ENCODE measurements around the gene KCNA4.
"Not testable (repeated sequence)": the region's sequence is repeated elsewhere in the genome, so short reads cannot be mapped to it uniquely, and the experiment has no call there.

KCNA4 gene

GRCh38 chr11:30016588-30017363, at the start of gene KCNA4:
Gene KCNA4, minus strand, starts transcription at chr11:30017030. Its CDS starts 4,352 bp downstream, at chr11:30012678.
- FAIRE-seq, result no peak

DNA sequence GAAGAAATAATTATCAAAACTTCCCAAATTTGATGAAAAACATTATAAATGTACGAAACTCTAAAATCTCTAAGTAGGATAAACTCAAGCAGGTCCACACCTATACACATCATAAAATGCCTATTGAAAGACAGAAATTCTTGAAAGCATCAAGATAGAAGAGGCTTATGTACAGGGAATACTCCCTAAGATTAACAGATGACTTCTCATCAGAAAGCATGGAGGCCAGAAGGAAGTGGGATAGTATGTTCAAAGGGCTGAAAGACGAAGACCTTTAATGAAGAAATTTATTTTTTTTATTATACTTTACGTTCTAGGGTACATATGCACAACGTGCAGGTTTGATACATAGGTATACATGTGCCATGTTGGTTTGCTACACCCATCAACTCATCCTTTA, 45.3 kb upstream of the KCNA4 start:
- no peak for FAIRE-seq

- no peak for FAIRE-seq
Measured at GRCh38 chr11:30059172-30059815, 42.5 kb upstream of the KCNA4 start.

DNA sequence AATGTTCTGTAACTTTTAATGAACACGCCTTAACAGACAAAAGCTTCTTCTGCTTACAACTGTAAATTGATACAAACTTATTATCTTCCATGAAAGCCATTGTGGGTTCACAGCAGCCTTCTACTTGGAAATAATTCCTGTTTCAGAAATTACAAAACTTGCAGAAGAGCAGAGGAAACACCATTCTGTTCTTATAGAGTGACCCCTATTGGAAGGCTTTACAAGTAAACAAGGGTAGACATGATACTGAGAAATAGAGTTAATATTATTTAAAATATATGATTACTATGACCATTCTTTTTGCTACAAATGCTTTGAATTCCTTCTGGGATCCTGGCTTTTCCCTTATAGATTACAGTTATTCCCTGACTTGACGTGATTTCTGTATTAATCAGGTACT, 32.4 kb upstream of the KCNA4 start:
- no peak for FAIRE-seq

DNA sequence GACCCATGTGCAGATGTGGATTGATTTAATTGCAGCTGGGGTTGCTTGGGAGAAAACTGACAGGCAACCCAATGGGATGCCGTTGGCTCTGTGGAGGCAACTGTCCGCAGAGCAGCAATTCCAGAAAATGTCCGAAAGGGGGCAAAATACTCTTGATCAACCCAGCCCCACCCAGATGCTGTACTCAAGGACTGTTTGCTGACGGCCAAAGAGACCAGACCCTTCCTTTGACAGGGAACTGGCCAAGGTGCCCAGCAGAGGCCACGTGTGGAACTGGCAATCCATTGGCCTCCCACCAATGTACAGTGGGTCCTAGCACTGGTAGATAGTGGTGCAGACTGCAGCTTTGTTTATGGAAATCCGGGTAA, 29.7 kb upstream of the KCNA4 start:
- no peak for FAIRE-seq

DNA sequence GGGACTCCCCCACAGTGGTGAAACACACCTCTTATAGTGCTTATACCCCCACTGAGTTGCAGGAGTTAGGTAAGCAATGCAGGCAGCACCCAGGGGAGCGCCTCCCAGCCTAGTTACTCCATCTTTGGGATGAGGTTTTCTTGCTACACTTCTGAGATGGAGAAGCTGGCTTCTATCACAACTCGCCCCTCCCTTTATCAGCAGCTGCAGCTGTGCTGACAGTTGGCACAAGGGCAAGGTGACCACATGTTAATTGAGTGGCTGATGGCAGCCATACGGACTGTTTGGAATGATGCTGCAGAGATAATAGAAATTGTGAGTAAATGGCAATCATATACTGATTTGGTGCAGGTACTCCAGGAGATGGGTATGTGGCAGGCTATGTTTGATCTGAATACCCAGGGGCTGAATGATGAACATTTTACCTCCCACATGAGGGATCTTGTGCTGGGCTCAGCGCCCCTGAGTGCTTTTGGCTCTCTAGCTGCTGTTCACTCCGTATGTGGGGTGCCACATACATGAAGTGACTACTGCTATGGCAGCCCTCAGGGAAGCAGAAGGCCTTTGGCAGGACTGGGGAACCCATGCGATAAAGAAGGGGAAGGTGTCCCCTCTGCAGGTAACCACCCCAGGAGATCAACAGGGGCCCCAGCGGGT, 29.2 kb upstream of the KCNA4 start:
- FAIRE-seq, result no peak

DNA sequence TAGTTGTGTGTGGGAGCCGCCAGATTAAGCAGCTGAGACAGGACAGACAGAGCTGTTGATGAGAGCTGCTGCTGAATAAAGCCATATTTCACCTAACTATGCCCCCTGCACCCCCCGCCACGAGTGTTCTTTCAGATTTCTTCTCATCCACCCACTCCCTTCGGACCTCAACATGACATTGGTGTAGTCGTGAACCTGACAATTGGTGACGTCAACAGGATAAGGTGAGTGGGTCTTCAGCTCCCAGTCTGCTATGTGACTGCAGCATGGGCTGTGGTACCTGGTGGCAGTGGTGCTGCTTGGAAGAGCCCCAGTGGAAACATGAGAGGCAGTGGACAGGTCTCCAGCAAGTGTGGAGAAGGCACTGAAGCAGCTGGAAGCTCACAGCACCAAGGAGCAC, 28.3 kb upstream of the KCNA4 start:
- no peak for FAIRE-seq

GRCh38 chr11:30041171-30041570, 24.3 kb upstream of the KCNA4 start:
- FAIRE-seq, result no peak

DNA sequence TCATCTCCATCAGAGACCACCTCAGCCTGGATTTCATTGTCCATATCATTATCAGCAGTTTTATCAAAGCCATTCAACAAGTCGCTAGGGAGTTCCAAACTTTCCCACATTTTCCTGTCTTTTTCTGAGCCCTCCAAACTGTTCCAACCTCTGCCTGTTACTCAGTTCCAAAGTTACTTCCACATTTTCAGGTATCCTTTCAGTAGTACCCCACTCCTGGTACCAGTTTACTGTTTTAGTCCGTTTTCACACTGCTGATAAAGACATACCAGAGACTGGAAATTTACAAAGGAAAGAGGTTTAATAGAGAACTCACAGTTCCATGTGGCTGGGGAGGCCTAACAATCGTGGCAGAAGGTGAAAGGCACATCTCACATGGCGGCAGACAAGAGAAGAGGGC, 17.9 kb upstream of the KCNA4 start:
- not testable (repeated sequence) for FAIRE-seq

DNA sequence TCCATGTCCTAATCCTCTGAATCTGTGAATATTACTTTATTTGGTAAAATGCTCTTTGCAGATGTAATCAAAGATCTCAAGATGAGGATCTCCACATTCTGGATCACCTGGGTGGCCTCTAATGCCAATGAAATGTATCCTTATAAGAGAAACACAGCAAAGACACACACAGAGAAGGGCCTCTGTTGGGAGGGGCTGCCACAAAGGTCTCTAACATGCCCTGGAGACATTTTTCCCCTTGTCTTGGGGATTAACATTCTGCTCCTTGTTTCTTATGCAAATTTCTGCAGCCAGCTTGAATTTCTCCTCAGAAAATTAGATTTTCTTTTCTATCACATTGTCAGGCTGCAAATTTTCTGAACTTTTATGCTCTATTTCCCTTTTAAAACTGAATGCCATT, 17.3 kb upstream of the KCNA4 start:
- not testable (repeated sequence) for FAIRE-seq

DNA sequence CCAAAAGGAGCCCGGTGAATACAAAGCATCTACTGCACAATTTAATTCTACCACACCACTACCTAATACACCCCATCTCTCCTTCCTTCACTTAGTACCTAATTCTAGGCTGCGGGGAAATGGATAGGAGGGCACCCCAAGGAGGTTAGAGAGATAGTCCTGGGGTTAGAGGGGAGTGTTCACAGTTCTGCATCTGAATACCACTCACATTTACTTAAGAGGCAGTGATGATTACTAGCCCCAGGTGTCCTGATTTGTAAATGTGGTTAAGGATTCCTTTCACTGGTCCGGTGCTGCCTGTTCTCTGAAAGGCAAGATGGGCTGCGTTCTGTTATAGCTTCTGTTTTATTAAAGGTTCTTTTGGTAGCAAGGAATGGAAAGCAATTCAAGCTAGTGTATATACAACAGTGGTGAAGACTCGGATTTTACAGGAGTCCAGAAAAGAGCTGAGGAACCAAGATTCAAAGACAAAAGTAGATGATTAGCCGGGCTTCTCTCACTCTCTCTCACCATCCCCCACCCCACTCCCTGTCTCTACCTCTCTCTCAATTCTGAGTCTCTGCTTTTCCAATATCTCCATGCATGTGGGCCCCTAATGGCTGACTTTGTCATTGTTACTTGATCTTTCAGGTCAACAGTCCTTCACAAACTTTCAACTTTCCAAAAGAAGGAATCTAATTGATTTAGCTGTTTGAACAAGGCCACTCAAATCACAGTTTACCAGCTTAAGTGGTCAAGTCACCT, 8.7 kb upstream of the KCNA4 start:
- FAIRE-seq, result no peak

GRCh38 chr11:30023074-30023473, 6.2 kb upstream of the KCNA4 start:
- no peak for FAIRE-seq

- no peak for FAIRE-seq
Measured at GRCh38 chr11:30019481-30019880, 2.7 kb upstream of the KCNA4 start.

DNA sequence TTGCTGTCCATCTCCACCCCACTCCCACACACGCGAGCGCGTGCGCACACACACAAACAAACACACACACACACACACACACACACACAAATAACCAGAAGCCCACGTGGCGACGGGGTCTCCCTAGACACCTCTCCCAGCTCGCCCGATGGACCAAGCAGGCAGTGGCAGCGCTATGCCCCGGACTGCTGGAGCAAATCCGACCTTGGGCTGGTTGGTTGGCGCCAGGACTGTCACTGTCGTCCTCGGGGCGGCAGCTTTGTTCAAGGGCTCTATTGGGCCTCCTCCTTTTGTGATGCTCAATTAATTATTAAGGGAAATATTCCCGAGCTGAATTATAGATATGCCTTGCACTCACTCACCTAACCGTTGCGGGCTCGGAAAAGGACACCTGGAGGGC, 1.7 kb upstream of the KCNA4 start:
- FAIRE-seq, result no peak

- no peak for FAIRE-seq
Measured at GRCh38 chr11:30017445-30017895, 640 bp upstream of the KCNA4 start.

DNA sequence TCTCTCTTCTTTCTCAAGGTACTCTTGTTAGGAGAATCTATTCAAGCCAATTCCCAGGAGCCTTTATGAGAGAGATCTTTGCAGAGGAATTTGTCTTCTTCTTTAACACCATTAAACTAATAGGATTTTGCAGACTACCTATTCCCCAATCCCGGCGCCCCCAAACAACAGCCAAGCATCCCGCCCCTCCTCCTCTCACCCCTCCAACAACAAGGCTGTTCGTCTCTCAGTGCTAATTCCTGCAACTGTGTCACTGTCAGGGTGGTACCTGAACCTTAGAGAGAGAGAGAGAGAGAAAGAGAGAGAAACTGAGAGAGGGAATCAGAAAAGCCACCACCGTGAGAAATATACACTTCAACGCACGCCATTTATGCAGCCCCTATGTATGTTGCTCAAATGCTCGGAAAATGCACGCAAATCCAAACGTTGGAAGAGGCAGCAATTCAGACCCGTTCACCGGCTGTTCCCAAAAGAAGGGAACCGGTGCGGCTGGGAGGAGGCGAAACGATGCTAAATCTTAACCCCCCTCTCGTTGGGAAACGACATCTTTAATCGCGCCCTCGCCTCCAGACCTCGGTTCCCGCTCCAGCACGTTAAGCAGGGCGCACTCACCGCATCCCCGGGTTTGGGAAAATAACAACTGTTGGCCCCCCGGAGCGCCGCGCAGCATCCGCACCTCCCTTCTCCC, 961 bp downstream of the KCNA4 start:
- FAIRE-seq, result no peak

DNA sequence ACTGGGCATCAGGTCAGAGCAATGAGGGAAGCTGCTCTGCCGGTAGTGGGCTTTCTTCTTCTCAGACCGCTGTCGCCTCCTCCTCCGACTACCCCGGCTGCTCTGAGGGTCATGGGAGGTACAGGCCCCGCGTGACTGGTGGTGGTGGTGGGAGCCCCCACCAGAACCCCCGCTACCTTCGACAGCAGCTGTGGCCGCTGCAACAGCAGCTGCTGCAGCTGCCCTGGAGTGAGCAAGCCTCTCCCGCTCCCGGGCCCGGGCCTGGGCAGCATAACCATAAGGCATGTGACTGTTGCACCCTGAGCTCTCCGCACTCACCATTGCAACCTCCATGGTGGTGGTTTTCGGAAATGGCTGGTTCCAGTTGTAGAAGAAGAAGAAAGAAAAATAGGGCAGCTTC, 4.5 kb downstream of the KCNA4 start:
- no peak for FAIRE-seq

DNA sequence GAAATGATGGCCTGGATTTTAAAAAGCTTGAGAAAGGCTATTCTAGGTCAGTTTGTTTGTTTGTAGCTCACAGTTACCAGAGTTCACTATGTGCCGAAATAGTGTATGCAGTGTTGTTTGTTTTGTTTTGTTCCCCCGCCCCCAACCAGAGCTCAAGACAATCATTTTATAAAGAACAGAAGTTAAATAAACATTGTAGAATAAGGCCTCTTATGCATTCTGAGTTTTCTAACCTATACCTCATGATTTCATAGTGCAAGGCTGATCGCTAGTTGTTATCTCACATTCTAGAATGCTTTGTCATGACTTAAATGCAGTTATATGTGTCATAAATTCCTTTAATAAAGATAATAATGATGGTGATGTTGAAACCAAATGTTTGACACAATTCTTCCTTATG, 7.8 kb downstream of the KCNA4 start:
- no peak for FAIRE-seq

DNA sequence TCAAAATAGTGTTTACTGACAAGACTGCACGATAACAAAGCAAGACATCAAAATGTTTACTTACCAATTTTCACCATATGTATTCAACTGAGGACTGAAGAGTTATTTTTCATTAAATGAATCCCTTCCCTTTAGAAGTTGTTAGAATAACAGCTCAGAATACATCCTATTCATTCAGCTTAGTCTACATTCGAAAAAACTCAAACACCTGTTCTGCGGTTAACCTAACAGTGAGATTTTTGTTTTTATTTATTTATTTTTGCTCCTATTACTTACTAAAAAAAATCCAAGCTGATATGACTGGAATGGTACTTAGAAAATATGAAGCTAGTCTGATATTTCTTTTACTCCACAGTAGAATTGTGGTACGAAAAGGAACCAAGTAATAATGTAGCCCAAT, 10.0 kb downstream of the KCNA4 start:
- FAIRE-seq, result no peak

DNA sequence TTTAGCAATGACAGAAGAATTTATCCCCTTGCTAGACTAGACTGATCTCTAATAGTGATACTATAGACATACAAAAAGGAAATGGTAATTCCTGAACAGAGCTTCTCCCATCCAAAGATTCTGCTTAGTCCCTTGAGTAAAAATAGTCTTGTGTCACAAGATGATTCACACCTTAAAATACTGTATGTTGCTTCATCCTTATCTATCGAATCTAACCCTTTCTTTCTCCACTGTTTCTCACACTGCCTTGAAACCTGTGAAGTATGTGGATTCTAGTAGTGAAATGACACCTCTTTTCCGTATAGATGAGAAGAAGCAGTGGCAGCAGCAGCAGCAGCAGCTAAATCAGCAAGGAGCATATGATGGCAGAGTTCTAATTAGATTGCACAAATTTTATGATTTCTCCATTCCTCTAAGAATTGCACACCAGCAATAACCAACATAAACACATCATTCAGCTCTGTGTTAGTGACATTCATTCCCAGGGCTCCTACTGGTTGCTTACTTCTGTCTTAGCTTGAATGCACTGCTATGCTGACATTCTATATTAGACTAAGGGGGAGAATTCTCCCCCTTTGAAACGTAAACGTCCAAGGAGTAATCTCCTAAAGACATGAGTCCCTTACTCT, 14.6 kb downstream of the KCNA4 start:
- no peak for FAIRE-seq

DNA sequence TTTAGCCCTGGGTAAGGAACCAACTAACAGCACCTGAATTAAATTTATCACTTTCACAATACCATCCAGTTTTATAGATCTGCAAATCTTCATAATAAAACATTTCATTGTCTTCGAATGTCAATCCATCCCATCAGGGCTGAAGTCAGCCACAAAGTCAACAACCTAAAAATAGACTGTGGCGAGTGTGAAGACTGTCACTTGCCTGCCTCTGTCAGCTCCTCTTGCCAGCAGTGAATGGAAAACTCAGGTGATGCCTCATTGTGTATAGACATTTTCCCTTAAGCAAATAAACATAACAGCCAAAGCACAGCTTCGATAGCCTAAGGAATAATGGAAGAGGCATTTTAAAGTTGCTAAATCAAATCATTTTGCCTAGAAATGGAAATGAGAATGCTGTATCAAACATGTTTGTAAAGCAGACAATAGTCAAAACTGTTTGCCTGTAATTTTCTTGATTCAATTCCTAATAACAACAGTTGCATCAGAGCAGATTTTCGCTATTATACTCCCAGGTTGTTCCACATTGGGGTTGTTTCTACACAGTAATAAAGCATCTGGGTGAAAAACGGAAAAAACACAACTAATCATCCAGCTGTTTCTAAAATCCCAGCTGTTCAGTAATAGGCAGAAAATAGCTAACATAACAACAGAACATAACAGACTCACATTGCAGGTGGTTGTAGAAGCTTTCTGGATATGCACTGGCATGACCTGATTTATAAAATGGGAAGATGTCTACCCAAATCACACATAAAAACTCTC, 15.7 kb downstream of the KCNA4 start:
- no peak for FAIRE-seq

DNA sequence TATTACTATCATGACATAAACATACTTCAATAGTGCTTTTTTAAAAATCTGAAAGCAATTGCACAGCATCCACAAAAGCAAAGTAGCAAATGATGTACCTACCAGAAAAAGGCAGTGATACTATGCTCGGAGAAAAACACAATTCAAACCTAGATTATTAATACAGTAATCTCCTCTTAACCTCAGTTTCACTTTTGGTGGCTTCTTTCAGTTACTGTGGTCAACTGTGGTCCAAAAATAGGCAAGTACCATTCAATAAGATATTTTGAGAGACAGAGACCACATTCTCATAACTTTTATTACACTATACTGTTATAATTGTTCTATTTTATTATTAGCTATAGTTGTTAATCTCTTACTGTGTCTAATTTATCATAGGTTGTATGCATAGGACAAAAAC, 20.8 kb downstream of the KCNA4 start:
- no peak for FAIRE-seq
